GM03348 (cell line): ENCODE measurements around the gene ZNF592.
"Not testable (repeated sequence)": the region's sequence is repeated elsewhere in the genome, so short reads cannot be mapped to it uniquely, and the experiment has no call there.

Source experiments
- DNase-seq: peaks from one replicate; pipeline ENCODE4 v3.0.0; 2012; ENCODE audit warnings: low spot score

Gene ZNF592

DNA sequence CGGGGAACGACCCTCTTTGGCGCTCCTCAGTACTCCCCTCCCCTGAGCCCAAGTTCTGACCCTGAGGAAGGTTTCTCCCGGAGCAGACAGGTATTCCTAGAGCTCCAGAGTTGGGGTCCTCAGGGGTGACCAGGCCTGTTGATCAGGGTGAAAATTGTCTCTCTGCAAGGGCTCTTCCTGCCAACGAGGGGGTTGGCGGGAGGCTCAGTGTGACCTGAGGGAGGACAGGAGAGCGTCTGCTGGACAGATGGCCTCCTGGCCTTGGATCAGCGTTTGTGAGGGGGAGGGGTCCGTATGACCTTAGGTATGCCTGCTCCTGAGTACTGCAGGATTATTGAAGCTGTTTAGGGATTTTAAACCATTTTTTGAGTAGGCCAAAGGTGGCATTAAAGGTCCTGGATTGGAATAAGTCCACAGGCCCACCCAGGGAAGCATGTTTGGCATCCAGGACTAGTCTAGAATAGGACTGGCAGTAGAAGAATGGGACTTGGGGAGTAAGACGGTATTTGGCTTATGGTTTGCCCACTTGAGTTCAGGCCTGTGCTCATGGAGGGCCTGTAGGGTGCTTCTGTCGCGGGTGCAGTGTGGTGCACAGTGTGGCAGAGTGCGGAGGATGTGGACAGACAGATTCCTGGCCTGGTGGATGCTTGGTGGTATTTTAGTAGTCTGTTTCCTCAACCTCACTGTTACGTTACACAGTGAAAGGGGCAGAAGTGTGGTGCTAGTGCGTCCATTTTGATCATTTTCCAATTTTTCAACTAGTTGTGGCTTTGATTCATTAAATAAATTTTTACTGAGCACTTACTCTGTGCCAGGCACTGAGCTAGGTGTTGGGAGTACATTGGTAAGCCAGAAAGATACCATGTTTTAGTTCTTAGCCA lies 959 bp downstream of the ZNF592 start:
- peak; percentile 45 for DNase-seq

DNA sequence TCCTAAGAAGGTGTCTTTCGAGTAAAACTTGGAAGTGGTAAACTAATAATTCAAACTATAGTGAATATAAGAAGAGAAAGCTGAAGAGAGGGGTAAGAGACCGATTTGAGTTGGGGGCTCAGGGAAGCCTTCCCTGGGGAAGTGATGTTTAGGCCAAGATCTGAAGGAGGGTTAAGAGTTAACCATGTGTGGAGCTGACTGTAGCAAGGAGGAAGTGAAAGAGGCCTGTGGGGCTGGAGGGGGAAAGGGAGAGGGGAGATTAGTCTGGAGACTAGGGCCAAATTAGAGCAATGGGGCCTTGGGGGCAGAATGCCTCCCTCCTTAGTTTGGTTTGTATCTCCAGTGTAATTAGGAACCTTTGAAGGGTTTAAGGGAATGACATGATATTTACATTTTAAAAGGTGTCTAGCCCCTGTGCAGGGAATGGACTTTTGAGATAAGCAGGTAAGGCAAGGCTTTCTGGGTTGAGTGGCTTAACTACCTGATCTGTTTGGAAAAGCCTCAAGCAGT lies 2.2 kb downstream of the ZNF592 start:
- no peak for DNase-seq

DNA sequence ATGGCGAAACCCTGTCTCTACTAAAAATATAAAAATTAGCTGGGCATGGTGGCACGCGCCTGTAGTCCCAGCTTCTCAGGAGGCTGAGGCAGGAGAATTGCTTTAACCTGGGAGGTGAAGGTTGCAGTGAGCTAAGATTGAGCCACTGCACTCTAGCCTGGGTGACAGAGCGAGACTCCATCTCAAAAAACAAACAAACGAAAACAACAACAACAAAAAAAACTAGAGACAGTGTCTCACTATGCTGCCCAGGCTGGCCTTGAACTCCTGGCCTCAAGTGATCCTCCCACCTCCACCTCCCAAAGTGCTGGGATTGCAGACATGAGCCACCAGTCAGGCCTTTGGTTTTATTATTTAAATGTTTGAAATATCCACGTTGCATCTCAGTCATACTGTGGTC lies 3.3 kb downstream of the ZNF592 start:
- not testable (repeated sequence) for DNase-seq

DNA sequence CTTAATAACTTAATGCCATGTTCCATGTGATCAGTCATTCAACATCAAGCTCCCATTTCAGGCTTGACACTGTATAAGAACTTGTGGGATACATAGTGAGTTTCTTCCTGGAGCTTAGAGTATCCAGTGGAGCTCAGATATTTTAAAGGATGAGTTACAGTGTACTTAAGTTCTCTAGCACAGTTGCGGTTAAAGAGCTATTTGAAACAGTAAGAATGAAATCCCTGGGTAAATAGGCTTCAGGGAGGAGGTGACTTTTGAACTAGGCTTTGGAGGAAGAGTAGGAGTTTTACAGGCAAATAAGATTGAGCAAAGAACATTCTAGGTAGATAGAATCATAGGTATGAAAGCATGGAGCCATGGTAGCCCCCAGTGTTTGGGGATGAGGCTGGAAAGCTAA lies 3.8 kb downstream of the ZNF592 start:
- no peak for DNase-seq

DNA sequence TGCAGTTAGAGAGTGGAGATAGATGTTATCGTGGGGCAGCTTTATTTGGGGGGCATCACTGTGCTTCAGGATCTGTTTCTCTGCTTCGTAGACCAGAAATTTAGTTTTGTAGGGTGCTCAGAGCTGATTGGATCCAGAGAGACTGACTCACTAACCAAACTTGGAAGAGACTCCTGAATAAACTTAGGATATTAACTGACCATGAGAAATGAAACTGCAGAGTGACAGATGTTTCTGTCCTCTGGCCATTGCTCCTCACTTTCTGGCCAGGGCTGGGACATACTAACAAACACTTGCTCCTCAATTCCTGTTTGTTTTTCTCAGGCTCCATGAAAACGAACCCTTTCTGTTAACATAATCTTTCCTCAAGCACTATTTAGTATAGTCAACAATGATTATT lies 4.3 kb downstream of the ZNF592 start:
- peak; percentile 68 for DNase-seq

DNA sequence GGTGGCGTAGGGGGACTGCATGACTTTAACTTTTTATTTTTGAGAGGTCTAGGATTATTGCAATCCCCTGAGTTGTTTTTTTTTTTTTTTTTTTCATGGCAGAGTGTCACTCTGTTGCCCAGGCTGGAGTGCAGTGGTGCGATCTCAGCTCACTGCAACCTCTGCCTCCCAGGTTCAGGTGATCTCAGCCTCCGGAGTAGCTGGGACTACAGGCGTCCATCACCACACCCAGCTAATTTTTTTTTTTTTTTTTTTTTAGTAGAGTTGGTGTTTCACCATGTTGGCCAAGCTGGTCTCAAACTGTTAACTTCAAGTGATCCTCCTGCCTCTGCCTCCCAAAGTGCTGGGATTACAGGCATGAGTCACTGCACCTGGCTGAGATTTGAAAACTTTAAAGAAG lies 6.5 kb downstream of the ZNF592 start:
- not testable (repeated sequence) for DNase-seq

DNA sequence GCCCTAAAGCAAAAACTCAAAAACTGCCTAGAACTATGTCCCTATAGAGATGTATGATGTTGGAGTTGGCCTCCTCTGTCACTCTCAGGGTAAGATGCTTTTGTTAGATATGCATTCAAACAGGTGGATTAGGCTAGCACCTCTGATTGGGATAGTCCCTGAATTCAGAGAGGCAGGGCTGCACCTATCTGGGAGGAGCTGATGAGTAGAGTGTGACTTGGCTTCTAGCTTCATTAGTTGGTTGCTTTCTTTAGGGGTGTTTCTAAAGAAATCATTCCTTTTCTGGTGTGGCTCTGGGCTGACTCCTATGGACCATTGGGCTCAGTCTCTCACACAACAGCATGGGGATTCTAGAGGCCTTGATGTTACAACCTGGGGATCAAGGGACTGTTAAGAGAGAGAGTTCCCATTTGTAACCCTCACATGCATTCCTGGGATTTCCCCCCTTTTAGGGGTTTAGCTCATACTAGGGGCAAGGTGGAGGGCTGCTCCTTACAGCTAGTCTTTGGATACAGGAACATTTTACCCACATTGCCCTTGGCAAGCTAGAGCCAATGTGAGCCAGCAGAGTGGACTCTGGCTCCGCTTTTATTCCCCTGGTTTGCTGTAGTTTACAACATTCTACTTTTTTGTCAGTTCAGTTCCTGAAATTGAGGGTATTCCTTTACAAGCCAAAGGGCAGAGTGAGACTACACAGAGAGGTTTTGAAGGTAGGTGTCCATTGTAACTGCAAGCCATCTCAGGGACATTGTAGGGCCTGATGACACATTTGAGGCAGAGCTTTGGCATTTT lies 7.5 kb downstream of the ZNF592 start:
- no peak for DNase-seq

DNA sequence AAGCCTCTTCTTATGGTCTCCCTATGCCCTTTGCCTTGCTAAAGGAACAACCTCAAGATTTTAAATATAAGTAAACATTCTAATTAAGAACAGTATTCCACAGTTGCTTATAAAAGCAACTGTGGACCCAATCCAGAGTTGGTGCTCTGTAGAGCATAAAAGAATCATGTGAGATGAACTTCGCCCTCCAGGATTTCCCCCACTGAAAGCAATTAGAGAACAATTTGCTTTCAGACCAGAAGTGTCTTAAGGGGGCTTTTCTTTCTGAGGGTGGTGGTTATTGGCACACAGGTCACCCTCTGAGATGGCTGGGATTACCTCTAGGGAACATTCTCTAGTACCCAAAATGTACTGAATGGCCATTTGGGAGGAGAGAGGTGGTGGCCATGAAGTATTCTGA lies 10.6 kb downstream of the ZNF592 start:
- no peak for DNase-seq

DNA sequence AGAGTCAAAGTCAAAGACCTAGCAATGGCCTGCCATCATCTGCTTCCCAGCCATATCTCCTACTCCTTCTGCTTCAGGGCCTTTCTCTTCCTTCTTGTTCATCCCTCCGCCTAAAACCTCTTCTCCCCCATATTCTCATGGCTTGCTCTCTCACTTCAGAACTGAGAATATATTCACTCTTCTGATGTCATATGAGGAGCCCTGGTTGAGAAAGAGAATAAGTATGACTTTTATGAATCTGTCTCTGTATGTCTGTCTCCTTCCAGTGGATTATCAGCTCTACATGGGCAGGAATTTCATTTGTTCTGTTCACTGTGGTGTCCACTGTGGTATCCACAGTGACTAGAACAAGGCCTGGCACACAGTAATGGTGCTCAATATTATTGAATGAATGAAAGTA lies 11.8 kb downstream of the ZNF592 start:
- DNase-seq, result no peak

DNA sequence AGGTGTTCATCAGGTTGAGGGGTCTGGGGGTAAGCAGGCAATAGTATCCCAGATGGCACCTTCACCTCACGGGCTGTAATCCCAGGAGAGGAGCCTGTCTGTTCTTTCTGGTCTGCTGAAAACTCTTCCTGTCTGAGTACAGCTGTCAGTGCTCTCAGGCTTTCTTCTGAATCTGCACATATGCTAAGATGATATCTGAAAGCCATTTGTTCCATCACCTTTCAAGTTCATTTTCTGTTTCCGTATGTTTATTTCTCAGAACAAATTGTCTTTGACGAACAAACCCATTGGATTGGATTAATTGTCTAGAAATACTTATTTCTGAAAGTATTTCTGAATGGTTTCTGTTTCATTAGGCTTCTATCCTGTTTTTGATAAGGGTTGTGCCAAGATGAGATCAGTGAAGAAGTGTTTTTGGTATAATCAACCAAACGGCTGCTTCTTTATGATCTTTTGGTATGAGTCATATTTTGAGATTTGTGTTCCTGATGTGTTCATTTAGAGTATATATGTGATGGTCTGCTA lies 13.3 kb downstream of the ZNF592 start:
- no peak for DNase-seq

DNA sequence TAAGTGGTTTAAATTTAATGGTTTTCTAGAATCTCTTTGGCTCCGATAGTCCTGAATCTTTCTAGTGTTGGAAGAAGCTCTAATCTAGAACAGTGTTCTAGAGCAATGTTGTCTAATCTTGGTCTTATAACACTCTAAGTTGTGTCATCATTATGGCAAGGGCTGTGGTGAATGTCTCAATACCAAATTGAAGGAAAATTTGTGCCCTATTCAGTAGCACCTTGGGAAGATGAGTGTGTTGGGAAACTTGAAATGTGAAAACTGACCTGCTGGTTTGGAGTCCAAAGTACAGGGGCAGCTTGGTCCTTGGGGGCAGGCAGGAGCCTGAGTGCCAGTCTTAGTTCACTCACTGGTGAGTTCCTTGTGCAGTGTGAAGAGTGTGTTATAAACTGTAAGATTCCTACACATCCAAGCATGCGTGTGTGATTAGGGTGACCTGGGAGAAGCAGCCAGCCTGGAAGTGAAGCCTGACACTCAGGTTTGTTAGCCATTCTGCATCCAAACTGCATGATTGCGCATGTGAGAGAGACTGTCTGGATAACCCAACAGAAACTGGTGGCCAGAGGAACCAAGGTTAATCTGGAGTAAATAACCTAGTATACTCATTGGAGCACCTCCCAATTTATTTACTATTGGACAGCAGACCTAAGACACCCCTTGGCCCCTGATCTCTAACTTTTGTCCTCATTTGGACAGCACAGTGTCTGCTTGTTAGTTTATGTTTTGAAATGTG lies 14.6 kb downstream of the ZNF592 start:
- no peak for DNase-seq

DNA sequence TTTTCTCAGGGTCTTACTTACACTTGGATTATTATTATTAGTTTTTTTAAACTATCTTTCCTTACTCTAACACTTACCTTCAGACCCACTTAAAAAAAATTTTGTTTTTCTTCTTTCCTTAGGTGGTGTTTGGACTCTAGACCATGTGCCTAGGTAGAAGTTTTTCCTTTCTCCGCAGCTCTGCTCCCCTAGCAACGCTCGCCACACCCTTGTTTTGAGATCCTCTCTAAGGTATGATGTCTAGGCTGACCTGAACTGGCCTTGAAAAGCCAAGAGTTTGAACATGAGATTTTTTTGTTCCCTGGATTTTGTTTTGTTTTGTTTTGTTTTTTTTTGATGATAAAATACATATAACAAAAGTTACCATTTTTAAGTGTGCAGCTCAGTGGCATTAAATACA lies 16.2 kb downstream of the ZNF592 start:
- DNase-seq, result no peak

DNA sequence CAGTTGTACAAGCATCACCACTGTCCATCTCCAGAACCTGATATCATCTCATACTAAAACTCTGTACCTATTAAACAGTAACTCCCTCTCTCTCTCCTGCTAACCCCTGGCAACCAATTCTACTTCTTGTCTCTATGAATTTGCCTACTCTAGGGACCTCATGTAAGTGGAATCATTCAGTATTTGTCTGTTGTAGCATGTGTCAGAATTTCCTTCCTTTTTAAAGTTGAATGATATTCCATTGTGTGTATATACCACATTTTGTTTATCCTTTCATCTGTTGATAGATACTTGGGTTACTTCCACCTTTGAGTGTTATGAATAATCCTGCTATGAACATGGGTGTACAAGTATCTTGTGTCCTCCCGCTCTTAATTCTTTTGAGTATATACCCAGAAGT lies 16.6 kb downstream of the ZNF592 start:
- DNase-seq, result no peak

DNA sequence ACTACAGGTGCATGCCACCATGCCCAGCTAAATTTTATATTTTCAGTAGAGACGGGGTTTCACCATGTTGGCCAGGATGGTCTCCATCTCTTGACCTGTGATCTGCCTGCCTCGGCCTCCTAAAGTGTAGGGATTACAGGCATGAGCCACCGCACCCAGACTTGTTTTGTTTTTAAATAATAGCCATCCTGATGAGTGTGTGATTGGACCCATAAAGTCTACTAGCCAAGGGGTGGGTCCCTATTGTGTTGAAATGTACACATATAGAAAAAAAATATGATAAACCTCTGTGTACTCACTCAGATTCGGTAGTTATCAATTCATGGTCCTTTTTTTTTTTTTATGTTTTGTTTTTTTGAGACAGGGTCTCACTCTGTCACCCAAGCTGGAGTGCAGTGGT lies 17.3 kb downstream of the ZNF592 start:
- no peak for DNase-seq

DNA sequence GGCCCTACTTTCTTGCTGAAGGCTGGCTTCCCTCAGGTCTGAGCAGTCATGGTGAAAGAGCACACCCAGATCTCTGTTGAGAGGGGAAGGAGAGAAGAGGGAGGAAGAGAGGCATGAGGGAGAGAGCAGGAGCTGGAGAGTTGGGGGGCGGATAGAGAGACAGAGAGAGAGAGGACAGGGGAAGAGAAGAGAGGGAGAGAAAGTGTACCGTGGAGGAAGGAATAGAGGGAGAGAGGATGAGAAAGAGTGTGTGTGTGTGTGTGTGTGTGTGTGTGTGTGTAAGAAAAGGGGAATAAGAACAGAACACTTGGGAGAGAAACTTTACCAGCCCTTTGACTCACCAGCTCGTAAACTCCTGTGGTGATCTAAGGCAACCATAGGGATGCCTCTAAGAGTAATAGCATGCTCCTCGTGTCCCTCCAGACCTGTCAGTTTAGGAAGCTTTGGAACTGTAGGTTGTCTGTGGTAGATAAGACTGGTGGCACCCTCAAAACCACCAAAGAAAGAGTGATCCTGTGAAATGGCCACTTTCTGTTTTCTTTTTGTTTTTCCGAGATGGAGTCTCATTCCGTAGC lies 18.2 kb downstream of the ZNF592 start:
- no peak for DNase-seq

DNA sequence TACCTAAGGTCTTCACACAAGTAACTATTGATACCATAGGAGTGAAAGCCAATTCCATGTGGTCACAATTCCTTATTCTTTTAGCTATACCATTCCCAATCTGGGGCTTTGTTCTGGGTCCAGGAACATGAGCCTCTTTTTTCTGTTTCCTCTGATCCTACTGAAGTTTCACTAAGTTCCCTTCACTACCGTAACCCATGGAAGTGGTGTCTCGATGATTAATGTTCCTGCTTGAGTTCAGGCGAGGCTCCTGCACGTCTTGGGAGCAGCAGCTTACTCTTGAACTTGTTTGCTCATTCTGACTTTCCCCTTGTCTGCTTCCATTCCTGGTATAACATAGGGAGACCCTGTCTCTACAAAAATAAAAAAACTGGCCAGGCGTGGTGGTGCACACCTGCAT lies 23.6 kb downstream of the ZNF592 start:
- DNase-seq, result no peak

DNA sequence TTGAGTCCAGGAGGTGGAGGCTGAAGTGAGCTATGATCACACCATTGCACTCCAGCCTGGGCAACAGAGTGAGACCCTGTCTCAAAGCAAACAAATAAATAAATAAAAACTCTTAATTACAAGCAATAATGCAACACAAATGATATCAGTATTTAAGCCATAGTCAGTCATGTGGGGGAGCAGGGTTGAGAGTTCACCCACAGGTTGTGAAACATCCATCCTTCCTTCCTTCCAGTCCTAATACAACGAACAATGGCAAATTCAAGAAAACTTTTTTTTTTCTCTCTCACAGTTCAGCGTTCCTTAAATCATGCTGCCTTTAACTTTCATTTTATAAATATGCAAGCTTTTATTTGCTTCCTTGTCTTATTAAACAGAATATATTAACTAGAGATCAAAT lies 24.1 kb downstream of the ZNF592 start:
- no peak for DNase-seq

DNA sequence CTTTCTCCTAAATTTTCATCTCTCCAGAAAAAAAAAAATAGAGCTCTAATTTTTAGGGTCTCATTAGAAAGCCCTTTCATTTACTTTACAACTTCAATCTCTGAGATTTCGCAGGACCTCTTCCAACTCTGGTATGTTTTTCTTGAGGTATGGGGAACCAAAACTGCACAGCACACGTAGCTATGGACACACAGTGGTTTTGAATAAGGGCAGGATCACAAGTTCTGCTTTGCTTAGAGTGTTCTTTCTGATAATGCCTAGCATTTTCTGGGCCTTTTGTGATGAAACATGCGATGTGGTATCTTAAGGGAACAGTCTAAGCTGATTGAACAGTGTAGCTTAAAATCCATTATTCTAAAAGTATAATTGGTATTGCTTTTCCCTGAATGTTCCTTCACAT lies 25.3 kb downstream of the ZNF592 start:
- no peak for DNase-seq

DNA sequence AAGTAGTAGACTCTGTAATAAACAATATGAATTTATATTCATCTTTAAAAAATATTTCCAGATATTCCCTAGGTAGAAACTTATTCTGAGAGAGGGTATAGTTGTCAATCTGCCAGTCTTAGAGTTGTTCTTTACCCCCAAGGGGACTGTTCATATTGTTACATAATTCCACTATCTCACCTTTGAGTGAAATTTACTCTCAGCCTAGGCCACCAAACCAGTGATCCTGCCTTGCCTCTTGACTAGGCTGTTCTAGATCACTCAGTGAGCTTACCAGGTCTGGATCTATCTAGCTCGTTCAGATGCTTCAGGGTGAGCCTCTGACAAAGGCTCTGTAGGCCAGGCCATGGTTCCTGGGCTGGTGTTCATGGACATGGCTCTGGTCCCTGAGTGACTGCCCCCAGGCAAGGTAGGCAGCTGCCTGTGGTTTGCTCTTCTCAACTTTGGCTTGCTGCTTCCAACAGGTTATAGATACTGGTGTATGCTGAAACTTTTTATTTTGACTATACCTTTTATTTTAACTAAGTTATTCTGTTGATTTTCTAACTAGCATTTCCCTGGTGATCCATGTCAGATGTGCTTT lies 27.6 kb downstream of the ZNF592 start:
- DNase-seq, result no peak

DNA sequence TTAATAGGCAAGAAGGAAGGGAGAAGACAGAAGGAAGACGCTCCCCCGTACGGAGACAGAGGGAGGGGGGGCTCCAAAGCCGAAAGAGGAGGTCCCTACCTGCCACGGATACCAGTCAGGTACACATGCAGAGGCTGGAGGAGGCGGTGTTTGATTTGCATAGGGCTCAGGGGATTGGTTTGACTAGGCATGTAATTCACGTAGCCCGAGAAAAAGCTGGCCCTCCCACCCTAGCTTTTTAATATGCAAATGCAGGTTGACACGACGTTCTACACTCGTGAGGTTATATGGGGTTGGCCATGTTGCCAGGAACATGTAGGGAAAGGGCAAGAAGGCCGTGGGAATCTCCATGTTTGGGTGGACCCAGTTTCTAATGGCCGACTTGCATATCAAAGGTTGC lies 29.8 kb downstream of the ZNF592 start:
- no peak for DNase-seq

DNA sequence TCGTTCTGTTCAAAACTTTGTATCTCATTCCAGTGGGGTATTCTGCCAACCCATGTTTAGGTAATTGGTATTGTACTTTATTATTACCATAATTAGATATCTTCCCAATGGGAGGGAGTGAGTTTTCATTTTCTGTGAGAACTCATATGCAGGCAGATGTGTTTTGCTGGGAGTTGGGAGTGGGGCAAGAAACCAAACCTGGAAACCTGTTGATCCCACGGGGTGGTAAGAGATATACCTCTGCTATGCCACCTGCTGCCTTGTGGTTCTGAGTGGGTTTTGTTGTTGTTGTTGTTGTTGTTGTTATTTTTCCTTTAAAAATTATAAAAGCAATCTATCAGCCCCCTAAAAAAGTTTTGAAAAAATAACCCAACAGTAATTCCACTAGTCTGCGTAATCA lies 32.1 kb downstream of the ZNF592 start:
- DNase-seq, result no peak

DNA sequence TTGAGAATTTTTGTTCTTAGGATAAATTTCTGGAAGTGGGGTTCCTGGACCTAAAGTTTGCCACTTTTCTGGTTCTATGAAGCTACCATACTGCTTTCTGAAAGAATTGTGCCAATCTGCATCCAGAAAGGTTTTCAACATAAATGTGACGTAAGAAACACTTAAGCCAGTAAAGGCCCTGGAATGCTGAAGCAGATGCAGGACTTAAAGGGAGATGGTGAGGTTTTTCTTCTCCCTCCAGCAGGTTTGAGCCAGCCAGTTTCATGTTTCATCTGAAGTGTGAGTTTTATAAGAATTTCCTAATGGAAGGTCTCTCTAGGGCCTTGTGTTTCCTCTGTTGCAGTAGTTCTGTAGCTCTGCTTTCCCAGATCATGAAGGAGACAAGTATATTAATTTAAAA lies 33.1 kb downstream of the ZNF592 start:
- no peak for DNase-seq
